ENCODE results near the gene GAB2. TPM values are rescaled to one million over a fixed set of nuclear protein-coding genes. Genes with fewer than 3 reads are reported as not detected.

GAB2 gene
- total RNA-seq, 1 donor from 2014 or later = 39.9 TPM

GRCh38 chr11:78189174-78189724 is 228.4 kb downstream of the GAB2 start:
- no peak for DNase-seq (ENCODE audit: low spot score in 2 of 2, unreplicated experiment in 2 of 2)
- Mint-ChIP-seq H3K27ac (peak overlapping the region; percentile 43), H3K4me1 (peaks cover 27% of the 10 kb centered on the region), H3K9me3 (no peaks in the 10 kb centered on the region), H3K4me3 (peak overlapping the region; percentile 95), H3K36me3 (no peaks in the 10 kb centered on the region), H3K27me3 (ENCODE audit: low read depth) (no peaks in the 10 kb centered on the region)
- no peak for TF ChIP-seq CTCF (IDR thresholded peaks at IDR 0.05; ENCODE audit: unreplicated experiment)

DNA sequence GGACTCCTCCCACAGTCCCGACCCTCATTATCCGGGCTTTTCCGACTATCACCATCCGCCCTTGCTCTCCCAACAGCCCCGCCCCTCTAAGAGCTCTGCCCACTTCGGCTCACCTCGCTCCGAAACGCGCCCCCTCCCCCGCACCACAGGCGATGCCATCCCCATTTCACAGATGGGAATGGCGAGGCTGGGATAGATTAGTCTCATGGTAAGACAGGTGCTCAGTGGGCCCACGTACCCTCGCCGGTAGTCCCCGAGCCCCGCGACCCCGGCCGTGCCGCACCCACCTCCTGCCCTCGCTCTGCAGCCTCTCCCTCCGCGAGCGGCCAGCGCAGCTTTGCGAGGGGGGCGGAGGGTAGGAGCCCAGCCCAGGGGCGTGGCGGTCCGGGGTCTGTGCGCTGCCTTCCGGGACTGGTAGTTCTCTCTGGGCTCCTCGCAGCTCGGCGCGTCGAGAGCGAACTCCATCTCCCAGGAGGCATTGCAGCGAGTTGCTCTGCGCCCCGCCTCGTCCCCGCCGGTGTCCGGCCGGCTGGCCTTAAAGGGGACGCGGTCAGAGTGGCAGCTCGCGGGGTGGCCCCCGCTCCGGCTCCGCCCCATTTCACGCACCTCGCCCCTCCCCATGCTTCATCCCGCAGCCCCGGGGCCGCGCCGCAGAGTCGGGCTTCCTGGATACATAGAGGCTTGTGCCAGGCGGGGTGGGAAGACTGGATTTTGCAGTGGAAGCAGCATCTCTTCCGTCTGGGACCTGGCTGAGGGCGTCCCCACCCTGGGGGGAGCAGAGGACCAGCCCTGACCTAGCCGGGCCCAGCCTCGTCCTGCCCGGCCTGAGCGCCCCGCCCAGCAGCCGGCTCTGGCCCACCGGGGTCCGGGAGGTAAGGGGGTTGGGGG is 229.1 kb downstream of the GAB2 start, which contains the start of the genes KCTD21 and USP35:
Gene KCTD21, minus strand, starts transcription at position 341 of the 888 bp plus-strand sequence. CDS start 14,072 bp downstream, outside the sequence.
Gene USP35, plus strand, starts transcription at position 634 of the 888 bp plus-strand sequence. CDS start 7,327 bp downstream, outside the sequence.
- Mint-ChIP-seq H3K4me1 (peaks cover 27% of the 10 kb centered on the region), H3K4me3 (peak within 1 kb of the TSS; percentile 95), H3K27me3 (ENCODE audit: low read depth) (no peaks in the 10 kb centered on the region), H3K27ac (peak within 1 kb of the TSS; percentile 74), H3K36me3 (no peaks in the 10 kb centered on the region), H3K9me3 (no peaks in the 10 kb centered on the region)
- TF ChIP-seq CTCF (IDR thresholded peaks at IDR 0.05; ENCODE audit: unreplicated experiment) = no peak
- DNase-seq (ENCODE audit: low spot score in 2 of 2, unreplicated experiment in 2 of 2) = peak; percentile 85 to 89

- H3K4me1 Mint-ChIP-seq = peaks cover 27% of the 10 kb centered on the region
- peaks cover 1% of the 10 kb centered on the region for H3K36me3 Mint-ChIP-seq
- peak overlapping the region; percentile 95 for H3K4me3 Mint-ChIP-seq
- H3K9me3 Mint-ChIP-seq = no peaks in the 10 kb centered on the region
- no peak for TF ChIP-seq CTCF (IDR thresholded peaks at IDR 0.05; ENCODE audit: unreplicated experiment)
- H3K27me3 Mint-ChIP-seq (ENCODE audit: low read depth) = no peaks in the 10 kb centered on the region
- DNase-seq (ENCODE audit: low spot score in 2 of 2, unreplicated experiment in 2 of 2) = peak in 1 of 2 experiments; percentile 57
- H3K27ac Mint-ChIP-seq = peak overlapping the region; percentile 74
These were observed 230.0 kb downstream of the GAB2 start for GRCh38 chr11:78187366-78188285.

DNA sequence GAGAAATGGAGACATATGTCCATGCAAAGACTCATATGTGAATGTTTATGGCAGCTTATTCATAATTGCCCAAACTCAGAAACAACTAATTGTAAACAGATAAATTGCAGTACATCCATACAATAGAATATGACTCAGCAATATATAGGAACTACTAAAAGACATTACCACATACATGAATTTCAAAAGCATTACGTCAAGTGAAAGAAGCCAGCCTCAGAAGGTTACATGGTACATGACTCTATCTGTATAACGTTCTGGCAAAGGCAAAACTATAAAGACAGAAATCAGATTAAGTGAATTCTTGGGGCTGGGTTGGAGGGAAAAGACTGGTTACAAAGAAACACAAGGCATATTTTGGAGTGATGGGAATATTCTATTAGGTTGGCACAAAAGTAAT is 236.4 kb downstream of the GAB2 start:
- H3K4me3 Mint-ChIP-seq = no peak overlapping the region
- H3K27me3 Mint-ChIP-seq (ENCODE audit: low read depth) = no peaks in the 10 kb centered on the region
- no peak overlapping the region for H3K27ac Mint-ChIP-seq
- no peaks in the 10 kb centered on the region for H3K4me1 Mint-ChIP-seq
- H3K36me3 Mint-ChIP-seq = peaks cover 4% of the 10 kb centered on the region
- TF ChIP-seq CTCF (IDR thresholded peaks at IDR 0.05; ENCODE audit: unreplicated experiment) = no peak
- peaks cover 2% of the 10 kb centered on the region for H3K9me3 Mint-ChIP-seq
- no peak for DNase-seq (ENCODE audit: low spot score in 2 of 2, unreplicated experiment in 2 of 2)

DNA sequence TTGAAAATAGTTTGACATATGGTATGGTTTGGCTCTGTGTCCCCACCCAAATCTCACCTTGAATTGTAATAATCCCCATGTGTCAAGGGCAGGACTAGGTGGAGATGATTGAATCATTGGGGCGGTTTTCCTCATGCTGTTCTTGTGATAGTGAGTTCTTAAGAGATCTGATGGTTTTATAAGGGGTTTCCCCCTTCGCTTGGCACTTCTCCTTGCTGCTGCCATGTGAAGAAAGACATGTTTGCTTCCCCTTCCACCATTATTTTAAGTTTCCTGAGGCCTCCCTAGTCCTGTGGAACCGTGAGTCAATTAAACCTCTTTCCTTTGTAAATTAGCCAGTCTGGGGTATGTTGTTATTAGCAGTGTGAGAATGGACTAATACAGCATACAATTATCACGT is 236.9 kb downstream of the GAB2 start:
- no peak for TF ChIP-seq CTCF (IDR thresholded peaks at IDR 0.05; ENCODE audit: unreplicated experiment)
- no peaks in the 10 kb centered on the region for H3K4me1 Mint-ChIP-seq
- no peak overlapping the region for H3K4me3 Mint-ChIP-seq
- DNase-seq (ENCODE audit: low spot score in 2 of 2, unreplicated experiment in 2 of 2) = no peak
- no peak overlapping the region for H3K27ac Mint-ChIP-seq
- H3K9me3 Mint-ChIP-seq = peaks cover 5% of the 10 kb centered on the region
- H3K36me3 Mint-ChIP-seq = peaks cover 5% of the 10 kb centered on the region
- H3K27me3 Mint-ChIP-seq (ENCODE audit: low read depth) = no peaks in the 10 kb centered on the region

Data from mesothelial cell of epicardium (in vitro differentiated cells).